GM13977 (cell line): ENCODE data around the gene C20orf202.

Experiments
- DNase-seq: peaks from one replicate; pipeline ENCODE4 v3.0.0; 2012; ENCODE audit warnings: low spot score
- in situ Hi-C: fragments of 300-500 bp; cut with MboI; formaldehyde crosslinking; loops from one replicate; pipeline ENCODE4 v1.12.0; 2022; ENCODE audit warnings: low sequenced_read_pairs, low pct_unique_long_range_greater_than_20kb, mixed read lengths, inconsistent platforms; ENCODE audit not compliant: unreplicated experiment
- TF ChIP-seq, protein P1 (sequence below): IDR thresholded peaks from 2 replicates; pipeline ENCODE4 v1.5.1; 2012; ENCODE audit warnings: mild to moderate bottlenecking, control low read depth; ENCODE audit not compliant: insufficient read depth; ENCODE audit errors: extremely low read depth, missing control alignments

The C20orf202 gene

DNA sequence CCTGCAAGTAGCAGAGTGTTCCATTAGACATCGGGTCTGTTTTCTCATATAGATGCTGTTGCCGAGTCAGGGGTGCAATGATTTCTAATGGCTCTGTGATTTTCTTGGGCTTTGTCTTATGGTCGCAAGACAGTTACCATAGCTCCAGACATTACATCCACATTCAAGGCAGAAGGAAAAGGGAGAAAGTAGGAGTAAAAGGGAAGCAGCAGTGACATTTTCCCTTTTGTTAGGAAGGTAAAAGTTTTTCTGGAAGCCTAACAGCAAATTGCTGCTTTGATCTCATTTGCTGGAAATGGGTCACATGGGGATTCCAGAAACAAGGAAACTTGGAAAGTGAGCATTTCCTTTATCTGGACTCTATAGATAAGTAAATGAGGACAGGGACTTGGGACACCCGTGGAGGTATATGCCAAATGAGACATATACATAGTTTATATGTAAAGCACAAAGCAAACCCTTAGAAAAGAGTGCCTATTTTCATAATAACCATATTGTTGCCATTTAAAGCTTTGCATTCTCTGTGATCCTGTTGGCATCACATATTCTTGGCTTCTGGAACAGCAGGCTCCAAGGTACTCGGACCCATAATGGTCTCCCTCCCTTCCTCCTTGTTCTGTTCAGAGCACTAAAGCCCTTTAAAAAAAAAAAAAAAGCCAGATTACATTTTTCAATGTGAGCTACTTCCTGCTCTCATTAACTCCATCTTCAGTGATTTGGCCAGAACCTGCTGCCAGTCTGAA is at the start of gene C20orf202:
Gene C20orf202 (plus strand): TSS at position 693 of the 743 bp plus-strand sequence. CDS start 132 bp downstream, outside the sequence.
- TF ChIP-seq, protein P1, sequence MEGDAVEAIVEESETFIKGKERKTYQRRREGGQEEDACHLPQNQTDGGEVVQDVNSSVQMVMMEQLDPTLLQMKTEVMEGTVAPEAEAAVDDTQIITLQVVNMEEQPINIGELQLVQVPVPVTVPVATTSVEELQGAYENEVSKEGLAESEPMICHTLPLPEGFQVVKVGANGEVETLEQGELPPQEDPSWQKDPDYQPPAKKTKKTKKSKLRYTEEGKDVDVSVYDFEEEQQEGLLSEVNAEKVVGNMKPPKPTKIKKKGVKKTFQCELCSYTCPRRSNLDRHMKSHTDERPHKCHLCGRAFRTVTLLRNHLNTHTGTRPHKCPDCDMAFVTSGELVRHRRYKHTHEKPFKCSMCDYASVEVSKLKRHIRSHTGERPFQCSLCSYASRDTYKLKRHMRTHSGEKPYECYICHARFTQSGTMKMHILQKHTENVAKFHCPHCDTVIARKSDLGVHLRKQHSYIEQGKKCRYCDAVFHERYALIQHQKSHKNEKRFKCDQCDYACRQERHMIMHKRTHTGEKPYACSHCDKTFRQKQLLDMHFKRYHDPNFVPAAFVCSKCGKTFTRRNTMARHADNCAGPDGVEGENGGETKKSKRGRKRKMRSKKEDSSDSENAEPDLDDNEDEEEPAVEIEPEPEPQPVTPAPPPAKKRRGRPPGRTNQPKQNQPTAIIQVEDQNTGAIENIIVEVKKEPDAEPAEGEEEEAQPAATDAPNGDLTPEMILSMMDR, result no peak
- in situ Hi-C loops, result loop anchor here (25.0 kb wide), 1 partner anchor 391 kb away; no protein-coding TSS in a partner anchor
- DNase-seq, result no peak

- no peak for DNase-seq
- in situ Hi-C loops, result no loop called here
- TF ChIP-seq, protein P1, result no peak
Observed at GRCh38 chr20:1154226-1154625, 49.0 kb upstream of the C20orf202 start.

GRCh38 chr20:1154691-1155090 is 48.6 kb upstream of the C20orf202 start:
- in situ Hi-C loops, result no loop called here
- TF ChIP-seq, protein P1, result no peak
- no peak for DNase-seq

GRCh38 chr20:1155342-1155741 is 47.9 kb upstream of the C20orf202 start:
- in situ Hi-C loops, result no loop called here

GRCh38 chr20:1160496-1160895 is 42.8 kb upstream of the C20orf202 start:
- TF ChIP-seq, protein P1, result no peak
- in situ Hi-C loops, result no loop called here
- no peak for DNase-seq

More at GRCh38 chr20:1155342-1155741, 47.9 kb upstream of the C20orf202 start:
- TF ChIP-seq, protein P1, result no peak
- DNase-seq, result no peak

- in situ Hi-C loops, result no loop called here
- no peak for DNase-seq
- TF ChIP-seq, protein P1, result no peak
Observed at GRCh38 chr20:1160991-1161390, 42.3 kb upstream of the C20orf202 start.
